ENCODE data around the gene HLA-DPA1.

HLA-DPA1 gene

GRCh38 chr6:33079580-33079979, 6.1 kb upstream of the HLA-DPA1 start:
- Histone ChIP-seq H3K9ac (ENCODE audit: insufficient read length, low read depth) (no peak overlapping the region), H3K4me1 (ENCODE audit: insufficient read depth, insufficient read length) (peaks cover 4% of the 10 kb centered on the region), H3K36me3 (ENCODE audit: insufficient read depth, insufficient read length, low read length) (peaks cover 9% of the 10 kb centered on the region), H3K27me3 (ENCODE audit: insufficient read depth, insufficient read length) (no peaks in the 10 kb centered on the region), H3K9me3 (ENCODE audit: insufficient read depth, low read length) (no peaks in the 10 kb centered on the region), H3K4me3 (ENCODE audit: insufficient read length, low read depth) (no peak overlapping the region)
- TF ChIP-seq SUZ12 (IDR thresholded peaks at IDR 0.05; ENCODE audit: extremely low read depth, insufficient read depth, insufficient read length), result no peak
- no peak for DNase-seq (ENCODE audit: low read depth, low spot score)

- Histone ChIP-seq H3K9me3 (ENCODE audit: insufficient read depth, low read length) (no peaks in the 10 kb centered on the region), H3K9ac (ENCODE audit: insufficient read length, low read depth) (no peak overlapping the region), H3K4me1 (ENCODE audit: insufficient read depth, insufficient read length) (peaks cover 4% of the 10 kb centered on the region), H3K27me3 (ENCODE audit: insufficient read depth, insufficient read length) (no peaks in the 10 kb centered on the region), H3K4me3 (ENCODE audit: insufficient read length, low read depth) (no peak overlapping the region), H3K36me3 (ENCODE audit: insufficient read depth, insufficient read length, low read length) (peaks cover 4% of the 10 kb centered on the region)
- no peak for TF ChIP-seq YY1 (IDR thresholded peaks at IDR 0.05; ENCODE audit: insufficient read depth, insufficient read length)
- no peak for TF ChIP-seq SUZ12 (IDR thresholded peaks at IDR 0.05; ENCODE audit: extremely low read depth, insufficient read depth, insufficient read length)
- no peak for TF ChIP-seq ZNF274 (IDR thresholded peaks at IDR 0.05; ENCODE audit: low read depth, low read length)
- no peak for DNase-seq (ENCODE audit: low read depth, low spot score)
Observed at GRCh38 chr6:33078919-33079521, 5.6 kb upstream of the HLA-DPA1 start.

GRCh38 chr6:33078442-33078841, 5.0 kb upstream of the HLA-DPA1 start:
- TF ChIP-seq SUZ12 (IDR thresholded peaks at IDR 0.05; ENCODE audit: extremely low read depth, insufficient read depth, insufficient read length) (no peak), ZNF274 (IDR thresholded peaks at IDR 0.05; ENCODE audit: low read depth, low read length) (no peak), YY1 (IDR thresholded peaks at IDR 0.05; ENCODE audit: insufficient read depth, insufficient read length) (no peak)
- no peak overlapping the region for H3K4me3 ChIP-seq (ENCODE audit: insufficient read length, low read depth)
- H3K9ac ChIP-seq (ENCODE audit: insufficient read length, low read depth), result no peak overlapping the region
- no peaks in the 10 kb centered on the region for H3K36me3 ChIP-seq (ENCODE audit: insufficient read depth, insufficient read length, low read length)
- no peaks in the 10 kb centered on the region for H3K27me3 ChIP-seq (ENCODE audit: insufficient read depth, insufficient read length)
- peaks cover 4% of the 10 kb centered on the region for H3K4me1 ChIP-seq (ENCODE audit: insufficient read depth, insufficient read length)
- no peaks in the 10 kb centered on the region for H3K9me3 ChIP-seq (ENCODE audit: insufficient read depth, low read length)
- no peak for DNase-seq (ENCODE audit: low read depth, low spot score)

- H3K4me3 ChIP-seq (ENCODE audit: insufficient read length, low read depth), result no peak overlapping the region
- H3K9ac ChIP-seq (ENCODE audit: insufficient read length, low read depth), result no peak overlapping the region
Observed at GRCh38 chr6:33077908-33078307, 4.5 kb upstream of the HLA-DPA1 start.

GRCh38 chr6:33076406-33076934, 3.0 kb upstream of the HLA-DPA1 start:
- Histone ChIP-seq H3K9me3 (ENCODE audit: insufficient read depth, low read length) (no peaks in the 10 kb centered on the region), H3K4me1 (ENCODE audit: insufficient read depth, insufficient read length) (peaks cover 4% of the 10 kb centered on the region), H3K27me3 (ENCODE audit: insufficient read depth, insufficient read length) (no peaks in the 10 kb centered on the region), H3K9ac (ENCODE audit: insufficient read length, low read depth) (no peak overlapping the region), H3K36me3 (ENCODE audit: insufficient read depth, insufficient read length, low read length) (no peaks in the 10 kb centered on the region), H3K4me3 (ENCODE audit: insufficient read length, low read depth) (no peak overlapping the region)
- no peak for TF ChIP-seq SUZ12 (IDR thresholded peaks at IDR 0.05; ENCODE audit: extremely low read depth, insufficient read depth, insufficient read length)
- no peak for TF ChIP-seq YY1 (IDR thresholded peaks at IDR 0.05; ENCODE audit: insufficient read depth, insufficient read length)
- no peak for TF ChIP-seq ZNF274 (IDR thresholded peaks at IDR 0.05; ENCODE audit: low read depth, low read length)
- no peak for DNase-seq (ENCODE audit: low read depth, low spot score)

More at GRCh38 chr6:33077908-33078307, 4.5 kb upstream of the HLA-DPA1 start:
- Histone ChIP-seq H3K36me3 (ENCODE audit: insufficient read depth, insufficient read length, low read length) (no peaks in the 10 kb centered on the region), H3K9me3 (ENCODE audit: insufficient read depth, low read length) (no peaks in the 10 kb centered on the region), H3K27me3 (ENCODE audit: insufficient read depth, insufficient read length) (no peaks in the 10 kb centered on the region), H3K4me1 (ENCODE audit: insufficient read depth, insufficient read length) (peaks cover 4% of the 10 kb centered on the region)
- no peak for TF ChIP-seq YY1 (IDR thresholded peaks at IDR 0.05; ENCODE audit: insufficient read depth, insufficient read length)
- TF ChIP-seq SUZ12 (IDR thresholded peaks at IDR 0.05; ENCODE audit: extremely low read depth, insufficient read depth, insufficient read length), result no peak
- no peak for DNase-seq (ENCODE audit: low read depth, low spot score)

GRCh38 chr6:33075568-33076405, 2.3 kb upstream of the HLA-DPA1 start, which contains the start of gene HLA-DPB1:
TSS of gene HLA-DPB1 (plus strand) at chr6:33075990. CDS start at chr6:33076042, 52 bp downstream.
- no peak for TF ChIP-seq YY1 (IDR thresholded peaks at IDR 0.05; ENCODE audit: insufficient read depth, insufficient read length)
- TF ChIP-seq ZNF274 (IDR thresholded peaks at IDR 0.05; ENCODE audit: low read depth, low read length), result no peak
- TF ChIP-seq SUZ12 (IDR thresholded peaks at IDR 0.05; ENCODE audit: extremely low read depth, insufficient read depth, insufficient read length), result no peak
- Histone ChIP-seq H3K4me3 (ENCODE audit: insufficient read length, low read depth) (no peak within 1 kb of the TSS), H3K27me3 (ENCODE audit: insufficient read depth, insufficient read length) (no peaks in the 10 kb centered on the region), H3K36me3 (ENCODE audit: insufficient read depth, insufficient read length, low read length) (no peaks in the 10 kb centered on the region), H3K9ac (ENCODE audit: insufficient read length, low read depth) (no peak within 1 kb of the TSS), H3K9me3 (ENCODE audit: insufficient read depth, low read length) (no peaks in the 10 kb centered on the region), H3K4me1 (ENCODE audit: insufficient read depth, insufficient read length) (peaks cover 4% of the 10 kb centered on the region)
- DNase-seq (ENCODE audit: low read depth, low spot score), result no peak

- Histone ChIP-seq H3K9ac (ENCODE audit: insufficient read length, low read depth) (no peak overlapping the region), H3K36me3 (ENCODE audit: insufficient read depth, insufficient read length, low read length) (no peaks in the 10 kb centered on the region), H3K4me3 (ENCODE audit: insufficient read length, low read depth) (no peak overlapping the region), H3K9me3 (ENCODE audit: insufficient read depth, low read length) (no peaks in the 10 kb centered on the region), H3K27me3 (ENCODE audit: insufficient read depth, insufficient read length) (no peaks in the 10 kb centered on the region), H3K4me1 (ENCODE audit: insufficient read depth, insufficient read length) (peaks cover 4% of the 10 kb centered on the region)
- TF ChIP-seq ZNF274 (IDR thresholded peaks at IDR 0.05; ENCODE audit: low read depth, low read length) (no peak), YY1 (IDR thresholded peaks at IDR 0.05; ENCODE audit: insufficient read depth, insufficient read length) (no peak), SUZ12 (IDR thresholded peaks at IDR 0.05; ENCODE audit: extremely low read depth, insufficient read depth, insufficient read length) (no peak)
- DNase-seq (ENCODE audit: low read depth, low spot score), result no peak
Observed at GRCh38 chr6:33075208-33075567, 1.7 kb upstream of the HLA-DPA1 start.

Measured in NT2/D1 (cell line).